HEK293T (cell line): ENCODE measurements around the gene BAG3.

Experiments
- CTCF ChIA-PET: fragments of 350-600 bp; formaldehyde crosslinking; extraction: SDS; loops from one replicate; lab custom pipeline; 2021; ENCODE audit warnings: antibody characterized with exemption, inconsistent platforms; lab: Yijun Ruan, JAX
- POLR2A ChIA-PET: fragments of 350-600 bp; formaldehyde crosslinking; extraction: SDS; loops from one replicate; lab custom pipeline; 2020; ENCODE audit warnings: antibody characterized with exemption, inconsistent platforms; lab: Yijun Ruan, JAX
- DNase-seq: peaks from one replicate; pipeline ENCODE4 v3.0.0; 2012; ENCODE audit warnings: mixed read lengths; ENCODE audit errors: extremely low spot score
- ARNT ChIP-seq: fragments of 450-650 bp; IDR thresholded peaks from 2 replicates; pipeline ENCODE4 v1.6.1; 2017; ENCODE audit warnings: mild to moderate bottlenecking
- BHLHE40 ChIP-seq: fragments of 450-650 bp; IDR thresholded peaks from 2 replicates; pipeline ENCODE4 v1.6.1; 2016; ENCODE audit warnings: mild to moderate bottlenecking, moderate library complexity, borderline replicate concordance
- CTBP1 ChIP-seq: fragments of 450-650 bp; IDR thresholded peaks from 2 replicates; pipeline ENCODE4 v1.6.1; 2016; ENCODE audit warnings: borderline replicate concordance
- ELF4 ChIP-seq: fragments of 450-650 bp; IDR thresholded peaks from 2 replicates; pipeline ENCODE4 v1.6.1; 2017; ENCODE audit warnings: antibody characterized with exemption
- FOXA1 ChIP-seq: fragments of 450-650 bp; IDR thresholded peaks from 2 replicates; pipeline ENCODE4 v1.6.1; 2016; ENCODE audit warnings: mild to moderate bottlenecking
- FOXK2 ChIP-seq: fragments of 450-650 bp; IDR thresholded peaks from 2 replicates; pipeline ENCODE4 v1.6.1; 2016; ENCODE audit warnings: mild to moderate bottlenecking
- FOXM1 ChIP-seq: fragments of 450-650 bp; IDR thresholded peaks from 2 replicates; pipeline ENCODE4 v1.6.1; 2017; ENCODE audit warnings: mild to moderate bottlenecking, borderline replicate concordance
- HDGF ChIP-seq: fragments of 450-650 bp; IDR thresholded peaks from 2 replicates; pipeline ENCODE4 v1.6.1; 2017; ENCODE audit warnings: antibody characterized with exemption, borderline replicate concordance
- L3MBTL2 ChIP-seq: fragments of 450-650 bp; conservative IDR thresholded peaks from 2 replicates; pipeline ENCODE4 v1.6.1; 2016; ENCODE audit warnings: mild to moderate bottlenecking
- LEF1 ChIP-seq: fragments of 450-650 bp; IDR thresholded peaks from 2 replicates; pipeline ENCODE4 v1.6.1; 2017; ENCODE audit warnings: mild to moderate bottlenecking, borderline replicate concordance
- NFRKB ChIP-seq: fragments of 450-650 bp; IDR thresholded peaks from 2 replicates; pipeline ENCODE4 v1.6.1; 2016; ENCODE audit warnings: mild to moderate bottlenecking, moderate library complexity
- PKNOX1 ChIP-seq: fragments of 450-650 bp; IDR thresholded peaks from 2 replicates; pipeline ENCODE4 v1.6.1; 2016
- SP1 ChIP-seq: fragments of 450-650 bp; IDR thresholded peaks from 2 replicates; pipeline ENCODE4 v1.6.1; 2017
- SUZ12 ChIP-seq: fragments of 450-650 bp; IDR thresholded peaks from 2 replicates; pipeline ENCODE4 v1.6.1; 2016; ENCODE audit warnings: mild to moderate bottlenecking
- TARDBP ChIP-seq: fragments of 450-650 bp; IDR thresholded peaks from 2 replicates; pipeline ENCODE4 v1.6.1; 2016
- ZNF384 ChIP-seq: fragments of 450-650 bp; IDR thresholded peaks from 2 replicates; pipeline ENCODE4 v1.6.1; 2016

BAG3 gene

GRCh38 chr10:119679480-119679829 is 28.3 kb downstream of the BAG3 start:
- POLR2A ChIA-PET: no interaction called here
- CTCF ChIA-PET: no interaction called here
- TF ChIP-seq LEF1 (no peak), FOXK2 (no peak)
- no peak for DNase-seq

DNA sequence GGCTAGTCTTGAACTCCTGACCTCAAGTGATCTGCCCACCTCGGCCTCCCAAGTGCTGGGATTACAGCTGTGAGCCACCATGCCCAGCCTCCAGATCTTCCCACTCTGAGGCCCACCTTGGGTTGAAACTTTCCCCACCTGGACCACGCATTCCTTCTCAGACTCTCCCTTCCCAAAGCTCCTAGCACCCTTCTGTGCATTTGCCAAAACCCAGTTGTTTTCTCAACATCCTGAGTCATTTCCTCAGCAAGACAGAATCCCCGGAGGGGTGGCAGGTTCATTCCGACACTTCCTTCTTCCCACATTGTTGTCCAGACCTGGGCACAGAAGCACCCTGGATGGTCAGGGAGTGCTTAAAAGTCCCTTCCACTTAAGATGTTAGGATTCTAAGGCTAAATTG is 28.9 kb downstream of the BAG3 start:
- ChIA-PET POLR2A (no interaction called here), CTCF (no interaction called here)
- no peak for TF ChIP-seq FOXA1
- no peak for TF ChIP-seq NFRKB
- TF ChIP-seq ELF4: no peak
- no peak for TF ChIP-seq TARDBP
- no peak for TF ChIP-seq ZNF384
- TF ChIP-seq SP1: no peak
- no peak for TF ChIP-seq LEF1
- TF ChIP-seq HDGF: no peak
- no peak for TF ChIP-seq FOXM1
- no peak for DNase-seq

GRCh38 chr10:119680650-119681081 is 29.5 kb downstream of the BAG3 start:
- TF ChIP-seq ZNF384 (no peak), BHLHE40 (no peak), TARDBP (no peak), FOXA1 (no peak), L3MBTL2 (no peak), HDGF (no peak)
- DNase-seq: no peak
- CTCF ChIA-PET: no interaction called here
- POLR2A ChIA-PET: no interaction called here

DNA sequence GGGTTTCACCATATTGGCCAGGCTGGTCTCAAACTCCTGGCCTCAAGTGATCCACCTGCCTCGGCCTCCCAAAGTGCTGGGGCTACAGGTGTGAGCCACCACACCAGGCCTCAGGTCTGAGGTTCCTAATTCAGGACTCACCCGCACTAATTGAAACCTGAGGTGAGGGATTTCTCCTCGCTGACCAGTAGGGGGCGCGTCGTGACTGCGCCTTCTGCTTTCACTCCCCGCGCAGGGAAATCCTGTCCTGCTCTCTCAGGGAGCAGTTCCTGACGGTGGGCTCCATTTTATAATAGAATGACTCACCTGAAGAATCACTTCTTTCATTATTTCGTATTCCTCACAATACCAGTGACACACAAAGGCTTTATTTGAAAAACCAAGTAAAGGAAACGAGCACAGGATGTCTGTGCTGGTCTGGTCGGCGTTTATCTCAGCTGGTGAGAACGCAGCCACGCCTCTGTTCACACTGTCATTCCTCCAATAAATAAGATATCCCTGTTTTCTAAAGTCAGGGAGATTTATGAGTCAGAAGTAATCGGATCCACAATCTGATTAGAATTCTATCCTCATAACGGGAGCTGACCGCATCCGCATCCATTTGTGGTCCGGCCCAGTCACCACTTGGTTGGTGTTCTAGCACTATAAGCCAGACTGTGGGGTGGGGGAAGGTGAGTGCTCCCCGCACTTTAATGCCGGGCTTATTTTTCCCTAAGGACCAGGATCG is 35.4 kb downstream of the BAG3 start:
- TF ChIP-seq ARNT (no peak), ELF4 (no peak), FOXK2 (no peak), TARDBP (no peak), CTBP1 (no peak), HDGF (no peak), PKNOX1 (no peak), SP1 (no peak), LEF1 (no peak), SUZ12 (no peak)
- POLR2A ChIA-PET: interaction anchor here (1.4 to 2.8 kb wide), 3 partner anchors 35 to 186 kb away, joined by 3 to 14 read pairs (median 7); partner anchors contain the start of genes BAG3, INPP5F and MCMBP
- CTCF ChIA-PET: interaction anchor here (0.5 to 2.2 kb wide), 11 partner anchors 9 to 173 kb away, joined by 3 to 10 read pairs (median 4); partner anchors contain the start of gene INPP5F
- DNase-seq: peak; percentile 91

- DNase-seq: no peak
- ChIA-PET CTCF (interaction anchor here (0.7 to 2.2 kb wide), 10 partner anchors 10 to 173 kb away, joined by 3 to 10 read pairs (median 4); partner anchors contain the start of gene INPP5F), POLR2A (interaction anchor here (0.9 to 2.8 kb wide), 4 partner anchors 21 to 185 kb away, joined by 3 to 14 read pairs (median 5); partner anchors contain the start of genes BAG3, INPP5F and MCMBP)
- peak; percentile 35; the same call in 1 of the 2 replicates for TF ChIP-seq PKNOX1
- no peak for TF ChIP-seq FOXA1
Measured at GRCh38 chr10:119687192-119688032, 36.2 kb downstream of the BAG3 start.

DNA sequence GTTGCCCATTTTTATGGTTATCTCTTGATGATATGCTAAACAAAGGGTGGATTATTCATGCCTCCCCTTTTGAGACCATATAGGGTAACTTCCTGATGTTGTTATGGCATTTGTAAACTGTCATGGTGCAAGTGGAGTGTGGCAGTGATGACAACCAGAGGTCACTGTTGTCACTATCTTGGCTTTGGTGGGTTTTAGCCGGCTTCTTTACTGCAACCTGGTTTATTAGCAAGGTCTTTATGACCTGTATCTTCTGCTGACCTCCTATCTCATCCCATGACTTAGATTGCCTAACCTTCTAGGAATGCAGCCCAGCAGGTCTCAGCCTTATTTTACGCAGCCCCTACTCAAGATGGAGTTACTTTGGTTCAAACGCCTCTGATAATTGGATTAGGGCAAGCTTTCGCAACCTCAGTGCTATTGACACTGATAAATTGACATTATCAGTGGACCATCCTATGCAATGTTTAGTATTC is 36.9 kb downstream of the BAG3 start:
- ChIA-PET CTCF (interaction anchor here (1.2 to 2.2 kb wide), 4 partner anchors 10 to 172 kb away, joined by 3 to 10 read pairs (median 8); no protein-coding TSS in a partner anchor), POLR2A (interaction anchor here (0.9 to 2.8 kb wide), 2 partner anchors 22 to 38 kb away, joined by 3 to 14 read pairs; partner anchors contain the start of gene INPP5F)
- TF ChIP-seq L3MBTL2 (no peak), ZNF384 (no peak), SP1 (no peak), PKNOX1 (no peak), TARDBP (no peak), FOXK2 (no peak), ARNT (no peak), BHLHE40 (no peak)
- no peak for DNase-seq
